Measurements from ENCODE around the gene RGS13.

Gene RGS13

GRCh38 chr1:192635939-192636338, at the start of gene RGS13:
Gene RGS13, plus strand, starts transcription at chr1:192636147. Its CDS starts 8,188 bp downstream, at chr1:192644335.
- DNase-seq, result no peak

- no peak for DNase-seq
Observed at GRCh38 chr1:192587386-192588266, 48.3 kb upstream of the RGS13 start.

GRCh38 chr1:192588546-192588945, 47.4 kb upstream of the RGS13 start:
- DNase-seq, result no peak

- no peak for DNase-seq
Observed at GRCh38 chr1:192589813-192590212, 46.1 kb upstream of the RGS13 start.

GRCh38 chr1:192592517-192592916, 43.4 kb upstream of the RGS13 start:
- DNase-seq, result no peak

GRCh38 chr1:192592981-192593708, 42.8 kb upstream of the RGS13 start:
- no peak for DNase-seq

- no peak for DNase-seq
Observed at GRCh38 chr1:192595299-192595698, 40.6 kb upstream of the RGS13 start.

- no peak for DNase-seq
Observed at GRCh38 chr1:192598589-192598988, 37.4 kb upstream of the RGS13 start.

GRCh38 chr1:192600275-192600674, 35.7 kb upstream of the RGS13 start:
- no peak for DNase-seq

GRCh38 chr1:192601143-192601542, 34.8 kb upstream of the RGS13 start:
- DNase-seq, result no peak

- DNase-seq, result no peak
Observed at GRCh38 chr1:192601567-192601966, 34.4 kb upstream of the RGS13 start.

- no peak for DNase-seq
Observed at GRCh38 chr1:192602757-192603156, 33.2 kb upstream of the RGS13 start.

- no peak for DNase-seq
Observed at GRCh38 chr1:192603218-192603787, 32.6 kb upstream of the RGS13 start.

GRCh38 chr1:192604979-192605620, 30.8 kb upstream of the RGS13 start:
- DNase-seq, result no peak

GRCh38 chr1:192608671-192609070, 27.3 kb upstream of the RGS13 start:
- DNase-seq, result no peak

- DNase-seq, result peak; percentile 86
Observed at GRCh38 chr1:192609110-192610079, 26.6 kb upstream of the RGS13 start.

GRCh38 chr1:192610112-192610889, 25.6 kb upstream of the RGS13 start:
- no peak for DNase-seq

- DNase-seq, result no peak
Observed at GRCh38 chr1:192615055-192615454, 20.9 kb upstream of the RGS13 start.

- no peak for DNase-seq
Observed at GRCh38 chr1:192620071-192620635, 15.8 kb upstream of the RGS13 start.

- DNase-seq, result no peak
Observed at GRCh38 chr1:192626366-192627179, 9.4 kb upstream of the RGS13 start.

Measured in CD4-positive, alpha-beta T cell treated with Interleukin-15 for 1 hour (primary cell).